SK-MEL-5 (cell line): ENCODE data around the gene SLC25A29. TPM values are rescaled to one million over a fixed set of nuclear protein-coding genes. Genes with fewer than 3 reads are reported as not detected.

ENCODE experiments used
- DNase-seq: peaks from one replicate; pipeline ENCODE4 v3.0.0-alpha.2; 2016; ENCODE audit warnings: low read depth, low spot score
- in situ Hi-C: cut with HindIII; loops from 2 replicates; pipeline ENCODE4 v1.10.0; 2016; ENCODE audit warnings: low sequenced_read_pairs, high pct_unique_total_duplicates, low pct_unique_long_range_greater_than_20kb
- total RNA-seq: library from RNA; depleted of rRNA; stranded (reverse); fragments of >200 nt; shearing (Covaris generic); gene quantifications from 2 replicates; pipeline ENCODE4 v1.2.3, GENCODE V29; 2014

SLC25A29 gene
- total RNA-seq, 1 experiment from 2014 or later: 26.0 TPM

- in situ Hi-C loops: no loop called here
- no peak for DNase-seq
These were observed 31.0 kb downstream of the SLC25A29 start for GRCh38 chr14:100275214-100275613.

DNA sequence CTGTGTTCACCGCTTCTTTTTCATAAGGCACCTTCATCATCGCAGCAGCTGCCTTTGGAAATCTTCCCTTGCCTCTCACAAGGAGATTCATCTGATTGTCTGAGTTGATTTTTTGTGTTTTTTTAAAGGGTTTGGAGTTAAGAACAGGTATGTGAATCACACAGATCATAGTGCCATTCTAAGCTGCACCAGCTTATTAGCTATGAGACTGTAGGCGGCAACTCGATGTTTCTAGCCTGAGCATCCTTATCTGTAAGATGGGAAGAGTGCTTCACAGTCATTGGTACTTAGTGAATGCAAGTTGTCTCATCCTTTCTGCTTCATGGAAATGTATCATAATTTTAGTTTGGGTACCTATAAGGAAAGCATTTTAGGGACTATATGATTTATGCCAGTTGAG, 32.0 kb downstream of the SLC25A29 start:
- in situ Hi-C loops: no loop called here

DNA sequence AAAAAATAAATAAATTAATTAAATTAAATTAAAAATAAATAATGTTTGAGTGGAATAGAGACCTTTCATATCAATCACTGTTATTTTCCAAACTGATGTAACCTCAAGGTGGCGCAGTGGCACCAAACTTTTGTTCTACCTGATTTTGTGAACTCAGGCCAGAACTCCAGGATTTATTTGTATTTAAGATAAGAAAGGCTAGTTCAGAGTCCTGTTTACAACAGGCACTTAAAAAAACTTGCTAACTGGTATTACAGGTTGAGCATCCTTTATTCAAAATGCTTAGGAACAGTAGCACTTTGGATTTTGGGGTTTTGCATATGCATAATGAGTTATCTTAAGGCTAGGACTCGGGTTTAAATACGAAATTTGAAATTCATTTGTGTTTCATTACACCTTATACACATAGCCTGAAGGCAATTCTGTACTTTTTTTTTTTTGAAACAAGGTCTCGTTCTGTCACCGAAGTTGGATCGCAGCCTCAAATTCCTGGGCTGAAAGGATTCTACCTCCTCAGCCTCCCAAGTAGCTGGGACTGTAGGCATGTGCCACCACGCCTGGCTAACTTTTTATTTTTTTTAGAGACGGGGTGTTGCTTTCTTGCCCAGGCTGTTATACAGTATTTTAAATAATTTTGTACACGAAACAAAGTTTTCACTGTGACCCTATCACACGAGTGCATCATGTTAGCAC, 34.9 kb downstream of the SLC25A29 start:
- DNase-seq: peak; percentile 47
- in situ Hi-C loops: no loop called here

More for the DNA sequence above, 32.0 kb downstream of the SLC25A29 start:
- DNase-seq: no peak

DNA sequence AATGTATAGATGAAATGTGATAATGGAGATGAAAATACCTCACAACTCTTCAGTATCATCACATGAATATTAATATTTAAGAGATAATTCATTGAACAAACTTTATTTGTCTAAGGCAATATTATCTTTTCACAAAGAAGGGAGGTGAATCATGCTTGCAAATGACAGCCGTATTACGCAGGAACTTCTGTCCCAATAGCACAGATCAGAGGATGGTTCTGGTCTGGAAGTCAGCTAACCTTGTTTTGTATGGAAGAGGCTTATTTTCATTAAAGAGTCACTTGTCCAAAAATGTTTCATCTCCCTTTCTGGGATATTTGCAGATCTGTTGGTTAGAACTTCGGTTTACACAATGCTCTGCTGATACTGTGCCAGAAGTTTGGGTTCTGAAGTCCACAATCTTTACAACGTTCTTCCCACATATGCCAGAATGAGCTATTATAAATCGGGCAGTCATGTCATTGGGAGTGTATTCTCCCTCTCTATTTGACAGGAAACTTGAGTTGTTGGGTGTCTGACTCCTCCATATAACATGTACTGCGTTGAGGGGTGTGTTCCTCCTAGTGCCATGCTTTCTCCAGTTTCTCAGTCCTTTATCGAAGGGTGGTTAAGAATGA, 37.5 kb downstream of the SLC25A29 start:
- DNase-seq: no peak
- in situ Hi-C loops: no loop called here

- DNase-seq: no peak
- in situ Hi-C loops: no loop called here
These were observed 38.3 kb downstream of the SLC25A29 start for GRCh38 chr14:100267990-100268389.

- in situ Hi-C loops: no loop called here
These were observed 43.1 kb downstream of the SLC25A29 start for GRCh38 chr14:100263141-100263540.

GRCh38 chr14:100262545-100262944, 43.7 kb downstream of the SLC25A29 start:
- no peak for DNase-seq
- in situ Hi-C loops: no loop called here

More at GRCh38 chr14:100263141-100263540, 43.1 kb downstream of the SLC25A29 start:
- no peak for DNase-seq

DNA sequence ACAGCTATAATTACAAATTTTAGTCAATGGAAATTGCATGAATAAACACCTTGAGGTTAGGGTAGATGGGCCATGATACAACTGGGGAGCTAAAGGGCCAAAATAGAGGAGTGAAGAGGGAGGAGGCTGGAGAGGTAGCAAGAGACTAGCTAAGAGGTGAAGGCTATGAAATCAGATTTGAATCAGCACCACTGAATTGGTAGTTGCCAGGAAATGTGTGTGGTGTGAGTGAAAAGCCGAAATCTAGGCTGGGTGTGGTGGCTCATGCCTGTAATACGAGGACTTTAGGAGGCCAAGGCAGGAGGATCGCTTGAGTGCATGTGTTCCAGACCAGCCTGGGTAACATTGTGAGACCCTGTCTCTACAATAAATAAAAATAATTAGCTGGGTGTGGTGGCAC, 44.6 kb downstream of the SLC25A29 start:
- in situ Hi-C loops: no loop called here
- no peak for DNase-seq

- in situ Hi-C loops: no loop called here
- no peak for DNase-seq
These were observed 49.8 kb downstream of the SLC25A29 start for GRCh38 chr14:100256339-100256895.

DNA sequence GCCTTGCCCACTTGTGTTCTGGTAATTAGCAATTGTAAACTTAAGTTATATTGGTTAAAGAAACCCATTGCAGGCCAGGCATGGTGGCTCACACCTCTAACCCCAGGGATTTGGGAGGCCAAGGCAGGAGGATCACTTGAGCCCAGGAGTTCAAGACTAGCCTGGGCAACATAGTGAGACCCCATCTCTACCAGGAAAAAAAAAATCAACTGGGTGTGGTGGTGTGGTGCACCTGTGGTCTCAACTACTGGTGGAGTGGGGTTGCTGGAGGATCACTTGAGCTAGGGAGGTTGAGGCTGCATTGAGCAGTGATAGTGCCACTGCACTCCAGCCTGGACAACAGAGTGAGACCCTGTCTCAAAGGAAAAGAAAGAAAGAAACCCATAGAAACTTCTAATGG, 53.6 kb downstream of the SLC25A29 start:
- in situ Hi-C loops: no loop called here
- DNase-seq: no peak

GRCh38 chr14:100250732-100251465, 55.3 kb downstream of the SLC25A29 start:
- in situ Hi-C loops: no loop called here

GRCh38 chr14:100246809-100247428, 59.3 kb downstream of the SLC25A29 start:
- peak; percentile 85 for DNase-seq
- in situ Hi-C loops: no loop called here

More at GRCh38 chr14:100250732-100251465, 55.3 kb downstream of the SLC25A29 start:
- no peak for DNase-seq

GRCh38 chr14:100243020-100243419, 63.2 kb downstream of the SLC25A29 start:
- in situ Hi-C loops: no loop called here
- no peak for DNase-seq

- DNase-seq: peak; percentile 24
These were observed 65.0 kb downstream of the SLC25A29 start for GRCh38 chr14:100241279-100241678.

More at GRCh38 chr14:100241279-100241678, 65.0 kb downstream of the SLC25A29 start:
- in situ Hi-C loops: no loop called here
